KMS-11 (cell line): ENCODE data around the gene OSBPL1A.

ENCODE experiments used
- H2AFZ ChIP-seq: fragments of 200-600 bp; sonication (generic); 2 replicates; pipeline ENCODE4 v1.6.1; 2016; ENCODE audit warnings: antibody characterized with exemption, mixed run types, low read depth
- H3K27ac ChIP-seq: fragments of 200-600 bp; sonication (generic); 2 replicates; pipeline ENCODE4 v1.6.1; 2016; ENCODE audit warnings: mild to moderate bottlenecking, mixed run types
- H3K27me3 ChIP-seq: fragments of 200-600 bp; sonication (generic); 2 replicates; pipeline ENCODE4 v1.6.1; 2017; ENCODE audit warnings: mild to moderate bottlenecking, low read depth, mixed run types, moderate library complexity; ENCODE audit not compliant: insufficient read depth
- H3K36me3 ChIP-seq: fragments of 200-600 bp; sonication (generic); 2 replicates; pipeline ENCODE4 v1.6.1; 2017; ENCODE audit warnings: mild to moderate bottlenecking, mixed run types; ENCODE audit not compliant: insufficient read depth
- H3K4me1 ChIP-seq: fragments of 200-600 bp; sonication (generic); 2 replicates; pipeline ENCODE4 v1.6.1; 2016; ENCODE audit warnings: mild to moderate bottlenecking, low read depth, mixed run types; ENCODE audit not compliant: poor library complexity, severe bottlenecking
- H3K4me2 ChIP-seq: fragments of 200-600 bp; sonication (generic); 2 replicates; pipeline ENCODE4 v1.7.0; 2016; ENCODE audit warnings: mild to moderate bottlenecking, mixed run types
- H3K4me3 ChIP-seq: fragments of 200-600 bp; sonication (generic); IDR thresholded peaks from 2 replicates; pipeline ENCODE4 v1.6.1; 2017; ENCODE audit warnings: low read depth, low read length, mixed read lengths; ENCODE audit not compliant: insufficient read depth
- H3K79me2 ChIP-seq: fragments of 200-600 bp; sonication (generic); 2 replicates; pipeline ENCODE4 v1.6.1; 2016; ENCODE audit warnings: low read depth, mixed run types; ENCODE audit not compliant: insufficient read depth
- H3K9ac ChIP-seq: fragments of 200-600 bp; sonication (generic); 2 replicates; pipeline ENCODE4 v1.6.1; 2016; ENCODE audit warnings: mild to moderate bottlenecking, mixed run types
- H4K20me1 ChIP-seq: fragments of 200-600 bp; sonication (generic); 2 replicates; pipeline ENCODE4 v1.6.1; 2016; ENCODE audit warnings: mild to moderate bottlenecking, mixed run types; ENCODE audit not compliant: insufficient read depth
- TF ChIP-seq, protein P1 (sequence below): fragments of 200-600 bp; sonication (generic); conservative IDR thresholded peaks from 2 replicates; pipeline ENCODE4 v1.6.1; 2017; ENCODE audit warnings: low read depth, mild to moderate bottlenecking, antibody characterized with exemption, low read length, moderate library complexity, mixed read lengths

Gene OSBPL1A

DNA sequence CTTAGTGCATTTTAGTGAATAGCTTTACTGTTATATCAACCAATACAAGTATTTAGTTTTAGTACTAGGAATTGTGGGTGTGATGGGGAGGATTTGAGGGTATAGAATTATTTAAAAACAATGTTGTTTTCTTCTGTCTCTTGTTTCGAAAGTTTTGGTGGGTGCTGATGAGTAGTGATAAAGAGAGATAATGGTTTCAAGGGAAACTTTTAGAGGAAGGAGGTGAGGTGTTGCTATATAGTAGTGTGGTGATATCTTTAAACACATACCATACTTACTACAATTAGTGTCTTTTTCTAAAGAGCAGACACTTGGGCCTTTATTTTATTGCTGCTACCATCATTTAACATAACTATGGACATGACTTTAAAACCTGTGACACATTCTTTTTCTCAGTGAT is 39.3 kb upstream of the OSBPL1A start:
- Histone ChIP-seq H3K27ac (no peak overlapping the region), H3K4me1 (peaks cover 9% of the 10 kb centered on the region), H3K36me3 (no peaks in the 10 kb centered on the region), H2AFZ (no peak overlapping the region), H4K20me1 (no peaks in the 10 kb centered on the region), H3K4me2 (no peak overlapping the region), H3K79me2 (no peaks in the 10 kb centered on the region), H3K9ac (no peak overlapping the region), H3K4me3 (no peak overlapping the region), H3K27me3 (no peaks in the 10 kb centered on the region)
- TF ChIP-seq, protein P1, sequence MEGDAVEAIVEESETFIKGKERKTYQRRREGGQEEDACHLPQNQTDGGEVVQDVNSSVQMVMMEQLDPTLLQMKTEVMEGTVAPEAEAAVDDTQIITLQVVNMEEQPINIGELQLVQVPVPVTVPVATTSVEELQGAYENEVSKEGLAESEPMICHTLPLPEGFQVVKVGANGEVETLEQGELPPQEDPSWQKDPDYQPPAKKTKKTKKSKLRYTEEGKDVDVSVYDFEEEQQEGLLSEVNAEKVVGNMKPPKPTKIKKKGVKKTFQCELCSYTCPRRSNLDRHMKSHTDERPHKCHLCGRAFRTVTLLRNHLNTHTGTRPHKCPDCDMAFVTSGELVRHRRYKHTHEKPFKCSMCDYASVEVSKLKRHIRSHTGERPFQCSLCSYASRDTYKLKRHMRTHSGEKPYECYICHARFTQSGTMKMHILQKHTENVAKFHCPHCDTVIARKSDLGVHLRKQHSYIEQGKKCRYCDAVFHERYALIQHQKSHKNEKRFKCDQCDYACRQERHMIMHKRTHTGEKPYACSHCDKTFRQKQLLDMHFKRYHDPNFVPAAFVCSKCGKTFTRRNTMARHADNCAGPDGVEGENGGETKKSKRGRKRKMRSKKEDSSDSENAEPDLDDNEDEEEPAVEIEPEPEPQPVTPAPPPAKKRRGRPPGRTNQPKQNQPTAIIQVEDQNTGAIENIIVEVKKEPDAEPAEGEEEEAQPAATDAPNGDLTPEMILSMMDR = no peak

DNA sequence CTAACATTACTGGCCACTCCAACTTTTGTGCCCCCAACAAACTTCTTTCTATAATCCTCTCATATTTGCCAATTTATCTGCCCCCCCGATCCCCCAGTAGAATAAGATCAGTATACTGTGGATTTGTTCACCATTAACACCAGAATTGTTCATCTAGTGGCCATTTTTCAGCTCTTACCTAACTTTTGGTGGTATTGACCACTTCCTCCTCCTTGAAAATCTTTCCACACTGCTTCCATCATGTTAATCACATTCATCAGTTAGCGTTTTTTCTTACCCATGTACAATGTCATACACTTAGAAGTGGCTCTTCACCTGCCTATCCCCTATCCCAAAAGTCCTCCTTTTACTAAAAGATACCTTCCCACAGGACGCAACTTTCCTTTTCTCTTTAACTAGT is 35.0 kb upstream of the OSBPL1A start:
- Histone ChIP-seq H4K20me1 (no peaks in the 10 kb centered on the region), H3K79me2 (peaks cover 7% of the 10 kb centered on the region; the same call in 1 of the 2 replicates), H3K36me3 (no peaks in the 10 kb centered on the region; the same call in 1 of the 2 replicates), H3K4me1 (peaks cover 22% of the 10 kb centered on the region), H3K27ac (no peak overlapping the region), H3K27me3 (no peaks in the 10 kb centered on the region), H2AFZ (no peak overlapping the region), H3K4me3 (no peak overlapping the region), H3K4me2 (no peak overlapping the region), H3K9ac (no peak overlapping the region)
- TF ChIP-seq, protein P1 = no peak

DNA sequence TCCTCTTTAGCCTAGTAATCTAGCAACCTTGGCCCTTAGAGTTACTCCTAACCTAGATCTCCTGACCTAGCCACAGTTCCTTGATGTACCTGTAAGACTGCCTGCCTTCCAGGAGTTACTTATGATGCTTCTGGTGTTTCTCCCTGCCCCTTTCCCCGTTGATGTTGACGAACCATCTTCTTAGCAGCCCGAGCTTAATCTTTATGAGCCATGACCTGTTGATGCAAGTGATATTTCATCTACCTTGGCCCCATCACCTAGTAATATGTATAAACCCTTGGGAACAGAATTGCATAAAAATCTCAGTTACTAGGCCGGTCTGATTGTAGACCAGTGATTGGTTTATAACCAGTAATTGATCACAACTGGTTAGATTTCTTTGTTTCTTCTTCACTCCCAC is 31.6 kb upstream of the OSBPL1A start:
- Histone ChIP-seq H3K36me3 (no peaks in the 10 kb centered on the region; the same call in 1 of the 2 replicates), H3K4me3 (no peak overlapping the region), H4K20me1 (no peaks in the 10 kb centered on the region), H2AFZ (no peak overlapping the region), H3K4me2 (no peak overlapping the region), H3K27me3 (no peaks in the 10 kb centered on the region), H3K27ac (no peak overlapping the region), H3K79me2 (peaks cover 16% of the 10 kb centered on the region; the same call in 1 of the 2 replicates), H3K4me1 (peaks cover 22% of the 10 kb centered on the region), H3K9ac (no peak overlapping the region)
- TF ChIP-seq, protein P1 = no peak

DNA sequence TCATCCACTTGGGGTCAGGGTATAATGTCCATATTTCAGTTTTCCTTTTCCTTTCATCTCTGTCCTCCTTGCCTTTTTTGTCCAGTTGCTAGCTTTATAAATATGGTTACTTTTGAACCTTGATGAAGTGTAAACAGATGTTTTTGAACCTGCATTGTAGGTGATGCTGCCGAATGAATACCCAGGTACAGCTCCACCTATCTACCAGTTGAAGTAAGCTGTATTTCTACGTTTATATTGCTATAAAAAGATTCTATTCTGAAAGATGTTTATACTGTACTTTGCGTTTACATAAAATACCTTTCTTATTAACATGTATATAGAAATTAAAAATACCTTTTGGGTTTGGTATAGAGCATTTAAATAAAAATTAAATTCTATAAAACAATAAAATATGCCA is 31.1 kb upstream of the OSBPL1A start:
- Histone ChIP-seq H3K9ac (no peak overlapping the region), H3K4me1 (peaks cover 22% of the 10 kb centered on the region), H3K27me3 (no peaks in the 10 kb centered on the region), H3K4me2 (peak overlapping the region; percentile 85; the same call in 1 of the 2 replicates), H3K79me2 (peaks cover 16% of the 10 kb centered on the region; the same call in 1 of the 2 replicates), H3K36me3 (no peaks in the 10 kb centered on the region; the same call in 1 of the 2 replicates), H3K4me3 (no peak overlapping the region), H2AFZ (no peak overlapping the region), H4K20me1 (no peaks in the 10 kb centered on the region), H3K27ac (no peak overlapping the region)
- TF ChIP-seq, protein P1 = no peak
